ENCODE measurements around the gene PPEF2.

DNA sequence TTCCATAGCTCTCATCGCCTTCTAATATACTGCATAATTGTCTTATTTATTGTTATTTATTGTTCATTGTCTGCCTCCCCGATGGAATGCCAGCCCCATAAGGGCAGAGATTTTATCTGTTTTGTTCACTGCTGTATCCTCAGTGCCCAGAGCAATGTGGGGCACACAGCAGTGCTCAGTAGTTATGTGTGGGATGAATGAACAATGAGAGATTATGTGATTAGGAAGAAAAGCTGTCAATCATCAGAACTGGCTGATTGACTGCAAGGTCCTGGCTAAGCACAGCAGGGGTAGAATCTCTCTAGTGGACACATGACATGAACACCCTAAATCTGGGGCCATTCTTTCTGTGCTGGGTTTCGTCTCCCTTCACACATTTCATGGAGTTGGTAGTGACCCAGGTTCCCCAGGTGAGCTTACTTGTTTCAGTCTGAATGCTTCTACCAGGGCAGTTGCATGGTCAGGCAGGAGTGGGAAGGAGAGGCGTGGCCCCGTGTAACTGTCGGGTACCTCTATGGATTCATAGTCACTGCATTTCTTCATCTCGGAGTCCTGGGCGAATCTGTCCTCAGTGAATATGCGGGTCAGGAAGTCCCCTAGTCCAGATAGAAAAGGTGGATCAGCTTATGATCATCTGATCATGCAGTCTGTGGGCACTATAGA lies 12.6 kb downstream of the PPEF2 start:
- TF ChIP-seq TAF1 (IDR thresholded peaks at IDR 0.05; ENCODE audit: low read depth, low read length) = no peak
- TF ChIP-seq POLR2A (IDR thresholded peaks at IDR 0.05; ENCODE audit: low read depth, low read length) = no peak
- TF ChIP-seq POLR2AphosphoS5 (IDR thresholded peaks at IDR 0.05; ENCODE audit: low read depth, low read length) = no peak
